Measurements from ENCODE around the gene CAPSL. TPM values are rescaled to one million over a fixed set of nuclear protein-coding genes. Genes with fewer than 3 reads are reported as not detected.

CAPSL gene
- total and polyA plus RNA-seq, 8 donors = 1.7 TPM; not detected in 7

- no peak for DNase-seq
- H3K36me3 ChIP-seq = no peaks in the 10 kb centered on the region
- no peak for ATAC-seq
- H3K4me1 ChIP-seq = no peaks in the 10 kb centered on the region
- H3K9me3 ChIP-seq = no peaks in the 10 kb centered on the region
- H3K4me3 ChIP-seq = no peak overlapping the region
- H3K27me3 ChIP-seq = no peaks in the 10 kb centered on the region
- intact Hi-C loops (cut with DNase I) = no loop called here
- no peak for FAIRE-seq
- H3K27ac ChIP-seq = no peak overlapping the region
- TF ChIP-seq, protein P1, sequence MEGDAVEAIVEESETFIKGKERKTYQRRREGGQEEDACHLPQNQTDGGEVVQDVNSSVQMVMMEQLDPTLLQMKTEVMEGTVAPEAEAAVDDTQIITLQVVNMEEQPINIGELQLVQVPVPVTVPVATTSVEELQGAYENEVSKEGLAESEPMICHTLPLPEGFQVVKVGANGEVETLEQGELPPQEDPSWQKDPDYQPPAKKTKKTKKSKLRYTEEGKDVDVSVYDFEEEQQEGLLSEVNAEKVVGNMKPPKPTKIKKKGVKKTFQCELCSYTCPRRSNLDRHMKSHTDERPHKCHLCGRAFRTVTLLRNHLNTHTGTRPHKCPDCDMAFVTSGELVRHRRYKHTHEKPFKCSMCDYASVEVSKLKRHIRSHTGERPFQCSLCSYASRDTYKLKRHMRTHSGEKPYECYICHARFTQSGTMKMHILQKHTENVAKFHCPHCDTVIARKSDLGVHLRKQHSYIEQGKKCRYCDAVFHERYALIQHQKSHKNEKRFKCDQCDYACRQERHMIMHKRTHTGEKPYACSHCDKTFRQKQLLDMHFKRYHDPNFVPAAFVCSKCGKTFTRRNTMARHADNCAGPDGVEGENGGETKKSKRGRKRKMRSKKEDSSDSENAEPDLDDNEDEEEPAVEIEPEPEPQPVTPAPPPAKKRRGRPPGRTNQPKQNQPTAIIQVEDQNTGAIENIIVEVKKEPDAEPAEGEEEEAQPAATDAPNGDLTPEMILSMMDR (IDR thresholded peaks at IDR 0.05) = no peak
These were observed 58.8 kb downstream of the CAPSL start for GRCh38 chr5:35879649-35880048.

DNA sequence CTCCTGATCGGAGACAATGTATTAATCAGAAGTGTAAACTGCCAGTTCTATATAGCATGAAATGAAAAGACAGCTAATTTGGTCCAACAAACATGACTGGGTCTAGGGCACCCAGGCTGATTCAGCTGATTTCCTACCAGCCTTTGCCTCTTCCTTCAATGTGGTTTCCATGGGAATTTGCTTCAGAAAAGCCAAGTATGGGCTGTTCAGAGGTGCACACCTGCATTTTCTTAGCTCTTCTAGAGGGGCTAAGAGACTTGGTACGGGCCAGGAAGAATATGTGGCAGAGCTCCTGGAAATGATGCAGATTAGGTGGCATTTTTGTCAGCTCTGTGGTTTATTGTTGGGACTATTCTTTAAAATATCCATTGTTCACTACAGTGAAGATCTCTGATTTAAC is 59.3 kb downstream of the CAPSL start:
- ATAC-seq (no peak), DNase-seq (no peak), FAIRE-seq (no peak)
- WGBS, 2 donors = 63 to 81% methylated on average over 2 of the region's 2 CpGs
- Histone ChIP-seq H3K36me3 (no peaks in the 10 kb centered on the region), H3K4me1 (no peaks in the 10 kb centered on the region), H3K27ac (no peak overlapping the region), H3K9me3 (no peaks in the 10 kb centered on the region), H3K27me3 (no peaks in the 10 kb centered on the region), H3K4me3 (no peak overlapping the region)
- intact Hi-C loops (cut with DNase I) = no loop called here
- TF ChIP-seq, protein P1 (IDR thresholded peaks at IDR 0.05) = no peak

- Histone ChIP-seq H3K4me1 (no peaks in the 10 kb centered on the region), H3K27ac (no peak overlapping the region), H3K9me3 (no peaks in the 10 kb centered on the region), H3K4me3 (no peak overlapping the region), H3K36me3 (no peaks in the 10 kb centered on the region), H3K27me3 (no peaks in the 10 kb centered on the region)
- ATAC-seq = no peak
- TF ChIP-seq, protein P1 (IDR thresholded peaks at IDR 0.05) = no peak
- intact Hi-C loops (cut with DNase I) = no loop called here
- no peak for DNase-seq
- no peak for FAIRE-seq
These were observed 60.3 kb downstream of the CAPSL start for GRCh38 chr5:35878079-35878478.

DNA sequence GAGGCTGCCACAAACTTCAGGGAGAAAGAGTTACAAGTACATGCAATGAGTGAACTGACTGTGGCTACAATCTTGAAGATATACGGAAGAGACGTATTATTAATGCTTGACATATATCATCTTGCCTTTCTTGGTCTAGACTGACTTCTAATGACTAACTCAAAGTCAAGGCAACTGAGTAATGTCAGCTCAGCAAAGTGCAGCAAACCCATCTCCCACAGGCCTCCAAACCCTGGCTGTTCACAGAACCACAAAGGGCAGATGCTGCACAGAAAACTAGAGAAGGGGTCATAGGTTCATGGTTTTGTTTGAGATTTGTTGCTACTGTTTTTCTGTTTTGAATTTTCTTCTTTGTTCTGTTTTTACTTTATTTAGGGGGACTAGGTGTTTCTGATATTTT is 60.8 kb downstream of the CAPSL start:
- Histone ChIP-seq H3K4me3 (no peak overlapping the region), H3K27ac (no peak overlapping the region), H3K36me3 (peaks cover 0 to under 1% (median 0%) of the 10 kb centered on the region in 3 donors), H3K4me1 (no peaks in the 10 kb centered on the region), H3K9me3 (no peaks in the 10 kb centered on the region), H3K27me3 (no peaks in the 10 kb centered on the region)
- ATAC-seq (no peak), DNase-seq (no peak), FAIRE-seq (no peak)
- TF ChIP-seq, protein P1 (IDR thresholded peaks at IDR 0.05) = no peak
- intact Hi-C loops (cut with DNase I) = no loop called here
- WGBS, 2 donors = 68 to 92% methylated on average over 2 of the region's 2 CpGs

- Histone ChIP-seq H3K4me3 (no peak overlapping the region), H3K27ac (no peak overlapping the region), H3K4me1 (no peaks in the 10 kb centered on the region), H3K36me3 (peaks cover 0 to 3% (median 0%) of the 10 kb centered on the region in 3 donors), H3K9me3 (no peaks in the 10 kb centered on the region), H3K27me3 (no peaks in the 10 kb centered on the region)
- no peak for FAIRE-seq
- intact Hi-C loops (cut with DNase I) = no loop called here
- no peak for ATAC-seq
- 43 to 48% methylated on average over 3 of the region's 3 CpGs for WGBS, 2 donors
- TF ChIP-seq, protein P1 (IDR thresholded peaks at IDR 0.05) = no peak
- DNase-seq = no peak
These were observed 61.5 kb downstream of the CAPSL start for GRCh38 chr5:35876922-35877321.
